ENCODE data around the gene POLN.

The POLN gene

GRCh38 chr4:2103843-2104547 is 137.9 kb downstream of the POLN start:
- DNase-seq (ENCODE audit: extremely low read depth, low read depth) = no peak
- TF ChIP-seq CTCF (IDR thresholded peaks at IDR 0.05; ENCODE audit: low read depth, low read length) = no peak

GRCh38 chr4:2103127-2103842 is 138.6 kb downstream of the POLN start:
- no peak for TF ChIP-seq CTCF (IDR thresholded peaks at IDR 0.05; ENCODE audit: low read depth, low read length)
- DNase-seq (ENCODE audit: extremely low read depth, low read depth) = no peak

- TF ChIP-seq CTCF (IDR thresholded peaks at IDR 0.05; ENCODE audit: low read depth, low read length) = no peak
- DNase-seq (ENCODE audit: extremely low read depth, low read depth) = no peak
Observed at GRCh38 chr4:2102045-2102883, 139.7 kb downstream of the POLN start.

- DNase-seq (ENCODE audit: extremely low read depth, low read depth) = no peak
- no peak for TF ChIP-seq CTCF (IDR thresholded peaks at IDR 0.05; ENCODE audit: low read depth, low read length)
Observed at GRCh38 chr4:2101346-2102044, 140.4 kb downstream of the POLN start.

GRCh38 chr4:2096073-2096609 is 145.8 kb downstream of the POLN start:
- no peak for TF ChIP-seq CTCF (IDR thresholded peaks at IDR 0.05; ENCODE audit: low read depth, low read length)
- DNase-seq (ENCODE audit: extremely low read depth, low read depth) = no peak

- no peak for DNase-seq (ENCODE audit: extremely low read depth, low read depth)
- TF ChIP-seq CTCF (IDR thresholded peaks at IDR 0.05; ENCODE audit: low read depth, low read length) = no peak
Observed at GRCh38 chr4:2095236-2096072, 146.5 kb downstream of the POLN start.
